ENCODE data around the gene BDP1. TPM values are rescaled to one million over a fixed set of nuclear protein-coding genes. Genes with fewer than 3 reads are reported as not detected.
"Not testable (repeated sequence)": the region's sequence is repeated elsewhere in the genome, so short reads cannot be mapped to it uniquely, and the experiment has no call there.

Gene BDP1
- polyA plus RNA-seq, 1 of the 3 experiments (the other 2 are of a cell fraction), result 4.4 TPM

GRCh38 chr5:71455427-71456361, at the start of gene BDP1 (continued):
- TF ChIP-seq, protein P1, sequence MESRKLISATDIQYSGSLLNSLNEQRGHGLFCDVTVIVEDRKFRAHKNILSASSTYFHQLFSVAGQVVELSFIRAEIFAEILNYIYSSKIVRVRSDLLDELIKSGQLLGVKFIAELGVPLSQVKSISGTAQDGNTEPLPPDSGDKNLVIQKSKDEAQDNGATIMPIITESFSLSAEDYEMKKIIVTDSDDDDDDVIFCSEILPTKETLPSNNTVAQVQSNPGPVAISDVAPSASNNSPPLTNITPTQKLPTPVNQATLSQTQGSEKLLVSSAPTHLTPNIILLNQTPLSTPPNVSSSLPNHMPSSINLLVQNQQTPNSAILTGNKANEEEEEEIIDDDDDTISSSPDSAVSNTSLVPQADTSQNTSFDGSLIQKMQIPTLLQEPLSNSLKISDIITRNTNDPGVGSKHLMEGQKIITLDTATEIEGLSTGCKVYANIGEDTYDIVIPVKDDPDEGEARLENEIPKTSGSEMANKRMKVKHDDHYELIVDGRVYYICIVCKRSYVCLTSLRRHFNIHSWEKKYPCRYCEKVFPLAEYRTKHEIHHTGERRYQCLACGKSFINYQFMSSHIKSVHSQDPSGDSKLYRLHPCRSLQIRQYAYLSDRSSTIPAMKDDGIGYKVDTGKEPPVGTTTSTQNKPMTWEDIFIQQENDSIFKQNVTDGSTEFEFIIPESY (IDR thresholded peaks at IDR 0.05; ENCODE audit: borderline replicate concordance, low read depth), result no peak
- TF ChIP-seq, protein P2, sequence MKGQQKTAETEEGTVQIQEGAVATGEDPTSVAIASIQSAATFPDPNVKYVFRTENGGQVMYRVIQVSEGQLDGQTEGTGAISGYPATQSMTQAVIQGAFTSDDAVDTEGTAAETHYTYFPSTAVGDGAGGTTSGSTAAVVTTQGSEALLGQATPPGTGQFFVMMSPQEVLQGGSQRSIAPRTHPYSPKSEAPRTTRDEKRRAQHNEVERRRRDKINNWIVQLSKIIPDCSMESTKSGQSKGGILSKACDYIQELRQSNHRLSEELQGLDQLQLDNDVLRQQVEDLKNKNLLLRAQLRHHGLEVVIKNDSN (IDR thresholded peaks at IDR 0.05; ENCODE audit: borderline replicate concordance, low read depth), result no peak
- TF ChIP-seq NFIC (IDR thresholded peaks at IDR 0.05; ENCODE audit: borderline replicate concordance) (no peak), CTCF (IDR thresholded peaks at IDR 0.05) (peak; percentile 38), FOXJ3 (CRISPR knock-in tag; IDR thresholded peaks at IDR 0.05) (no peak), ELF1 (IDR thresholded peaks at IDR 0.05) (peak; percentile 9; the same call in 1 of the 2 replicates), EP300 (IDR thresholded peaks at IDR 0.05; ENCODE audit: borderline replicate concordance in 1 of 2, low read depth in 1 of 2, low read length in 1 of 2) (no peak)

DNA sequence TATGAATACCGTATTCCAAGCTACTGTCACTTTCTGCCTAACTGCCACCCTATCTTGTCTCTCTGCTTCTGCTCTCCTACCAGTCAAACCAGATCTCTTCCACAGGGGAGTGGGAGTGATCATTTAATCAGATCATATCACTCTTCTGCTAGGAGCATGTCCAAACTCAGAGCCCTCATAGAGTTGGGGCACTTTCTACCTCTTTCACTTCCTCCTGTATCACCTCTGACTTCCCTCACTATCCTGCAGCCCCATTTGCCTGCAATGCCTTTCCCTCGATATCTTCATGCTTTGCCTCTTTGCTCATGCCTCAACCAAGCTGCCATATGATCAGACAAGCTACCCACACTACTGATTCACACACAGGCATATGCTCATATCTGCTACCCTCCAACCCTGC, 45.4 kb upstream of the BDP1 start:
- H3K79me2 ChIP-seq (ENCODE audit: insufficient read depth); DNase-seq; H2AFZ ChIP-seq (ENCODE audit: low read depth); POLR2A ChIA-PET; H3K27ac ChIP-seq (ENCODE audit: low read depth in 2 of 2, low read length in 1 of 2); H3K4me1 ChIP-seq (ENCODE audit: control insufficient read depth in 1 of 2, insufficient read depth in 2 of 2, low read depth in 1 of 2, low read length in 1 of 2); H4K20me1 ChIP-seq (ENCODE audit: insufficient read depth); H3F3A ChIP-seq (replicated peaks; ENCODE audit: insufficient read depth); H3K9me3 ChIP-seq; CTCF ChIA-PET; H3K4me2 ChIP-seq; H3K9me2 ChIP-seq; H3K4me3 ChIP-seq (ENCODE audit: low read depth in 2 of 2, low read length in 1 of 2); H3K9ac ChIP-seq; H3K27me3 ChIP-seq (ENCODE audit: insufficient read depth); H3K36me3 ChIP-seq (replicated peaks in 1 of 2; ENCODE audit: control insufficient read depth in 1 of 2, insufficient read depth in 2 of 2, low read length in 1 of 2): not testable (repeated sequence)
- WGBS (ENCODE audit: low lambda C conversion rate), result 43% methylated on average over 2 of the region's 2 CpGs

- H3K9me3 ChIP-seq; POLR2A ChIA-PET; H3K27ac ChIP-seq (ENCODE audit: low read depth in 2 of 2, low read length in 1 of 2); H3K36me3 ChIP-seq (replicated peaks in 1 of 2; ENCODE audit: control insufficient read depth in 1 of 2, insufficient read depth in 2 of 2, low read length in 1 of 2); H3K4me3 ChIP-seq (ENCODE audit: low read depth in 2 of 2, low read length in 1 of 2); H3K4me1 ChIP-seq (ENCODE audit: control insufficient read depth in 1 of 2, insufficient read depth in 2 of 2, low read depth in 1 of 2, low read length in 1 of 2); H3K4me2 ChIP-seq; H4K20me1 ChIP-seq (ENCODE audit: insufficient read depth); H3K9me2 ChIP-seq; DNase-seq; CTCF ChIA-PET; H3K9ac ChIP-seq; H3F3A ChIP-seq (replicated peaks; ENCODE audit: insufficient read depth); H2AFZ ChIP-seq (ENCODE audit: low read depth); H3K27me3 ChIP-seq (ENCODE audit: insufficient read depth); H3K79me2 ChIP-seq (ENCODE audit: insufficient read depth): not testable (repeated sequence)
- 76% methylated on average over 1 of the region's 2 CpGs for WGBS (ENCODE audit: low lambda C conversion rate)
Observed at GRCh38 chr5:71415626-71416025, 39.8 kb upstream of the BDP1 start.

DNA sequence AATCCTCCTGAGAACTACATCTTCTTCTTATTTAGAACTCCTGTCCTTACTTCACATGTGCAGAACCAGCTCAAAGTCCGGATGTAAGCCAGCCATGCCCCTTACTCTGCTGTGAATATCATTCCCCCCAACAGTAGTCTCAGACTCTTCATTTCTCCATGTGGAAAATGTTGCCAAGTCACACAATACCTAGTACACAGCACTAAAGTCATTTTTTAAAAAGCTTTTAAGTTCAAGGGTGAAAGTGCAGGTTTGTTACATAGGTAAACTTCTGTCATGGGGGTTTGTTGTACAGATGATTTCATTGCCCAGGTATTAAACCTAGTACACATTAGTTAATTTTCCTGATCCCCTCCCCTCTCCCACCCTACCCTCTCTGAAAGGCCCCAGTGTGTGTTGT, 37.4 kb upstream of the BDP1 start:
- H2AFZ ChIP-seq (ENCODE audit: low read depth); H3K4me2 ChIP-seq; H4K20me1 ChIP-seq (ENCODE audit: insufficient read depth); H3K79me2 ChIP-seq (ENCODE audit: insufficient read depth); H3K9me2 ChIP-seq; H3F3A ChIP-seq (replicated peaks; ENCODE audit: insufficient read depth); H3K4me3 ChIP-seq (ENCODE audit: low read depth in 2 of 2, low read length in 1 of 2); H3K9ac ChIP-seq; H3K27me3 ChIP-seq (ENCODE audit: insufficient read depth); H3K4me1 ChIP-seq (ENCODE audit: control insufficient read depth in 1 of 2, insufficient read depth in 2 of 2, low read depth in 1 of 2, low read length in 1 of 2); H3K27ac ChIP-seq (ENCODE audit: low read depth in 2 of 2, low read length in 1 of 2); POLR2A ChIA-PET; H3K36me3 ChIP-seq (replicated peaks in 1 of 2; ENCODE audit: control insufficient read depth in 1 of 2, insufficient read depth in 2 of 2, low read length in 1 of 2); CTCF ChIA-PET; DNase-seq; H3K9me3 ChIP-seq: not testable (repeated sequence)
- WGBS (ENCODE audit: low lambda C conversion rate), result 33% methylated on average over 1 of the region's 1 CpG

DNA sequence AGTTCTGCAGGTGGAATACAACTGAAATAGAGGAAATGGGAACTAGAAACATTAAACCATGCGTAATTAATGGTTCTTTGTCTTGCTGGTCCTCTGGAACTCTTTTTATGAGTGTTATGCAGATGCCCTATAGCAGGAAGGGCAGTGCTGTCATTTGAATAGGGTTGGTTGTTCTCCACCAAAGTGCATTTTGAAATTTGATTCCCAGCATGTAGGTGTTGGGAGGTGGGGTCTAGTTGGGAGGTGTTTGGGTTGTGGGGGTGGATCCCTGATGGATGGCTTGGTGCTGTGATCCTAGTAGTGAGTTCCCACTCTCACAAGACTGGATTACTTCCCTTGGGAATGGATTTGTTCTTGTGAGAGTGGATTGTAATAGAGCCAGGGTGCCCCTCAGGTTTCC, 34.2 kb upstream of the BDP1 start:
- CTCF ChIA-PET; H3K4me1 ChIP-seq (ENCODE audit: control insufficient read depth in 1 of 2, insufficient read depth in 2 of 2, low read depth in 1 of 2, low read length in 1 of 2); DNase-seq; POLR2A ChIA-PET; H3K27me3 ChIP-seq (ENCODE audit: insufficient read depth); H3K9me2 ChIP-seq; H3K27ac ChIP-seq (ENCODE audit: low read depth in 2 of 2, low read length in 1 of 2); H3K9ac ChIP-seq; H3F3A ChIP-seq (replicated peaks; ENCODE audit: insufficient read depth); H3K79me2 ChIP-seq (ENCODE audit: insufficient read depth); H3K36me3 ChIP-seq (replicated peaks in 1 of 2; ENCODE audit: control insufficient read depth in 1 of 2, insufficient read depth in 2 of 2, low read length in 1 of 2); H3K4me3 ChIP-seq (ENCODE audit: low read depth in 2 of 2, low read length in 1 of 2); H4K20me1 ChIP-seq (ENCODE audit: insufficient read depth); H3K4me2 ChIP-seq; H3K9me3 ChIP-seq; H2AFZ ChIP-seq (ENCODE audit: low read depth): not testable (repeated sequence)
- 46% methylated on average over 1 of the region's 1 CpG for WGBS (ENCODE audit: low lambda C conversion rate)
